Lower leg skin (tissue), 4 donors: Measurements from ENCODE around the gene GRIK4. TPM values are rescaled to one million over a fixed set of nuclear protein-coding genes. Genes with fewer than 3 reads are reported as not detected.

Experiments
- DNase-seq, 2 donors: peaks; one replicate each; pipeline ENCODE4 v3.0.0-alpha.2; 2019; ENCODE audit warnings: low spot score in 2 of 2
- H3K4me3 ChIP-seq: fragments of 200-600 bp; sonication (generic); 2 replicates; pipeline ENCODE4 v1.5.1; 2017; ENCODE audit warnings: mild to moderate bottlenecking, low read depth; ENCODE audit not compliant: poor library complexity, severe bottlenecking
- CTCF ChIP-seq, 3 donors: fragments of 450-650 bp; IDR thresholded peaks; one replicate each; pipeline ENCODE4 v1.5.1; 2016; ENCODE audit warnings: antibody characterized with exemption in 3 of 3, mild to moderate bottlenecking in 3 of 3, moderate library complexity in 2 of 3
- POLR2A ChIP-seq, 2 donors: fragments of 450-650 bp; IDR thresholded peaks; one replicate each; pipeline ENCODE4 v1.6.1; 2016 to 2017; ENCODE audit warnings: antibody characterized with exemption in 2 of 2, mild to moderate bottlenecking in 1 of 2, moderate library complexity in 1 of 2
- WGBS, 2 donors: methylation state at CpG; one replicate each; pipeline ENCODE4 v1.1.5; 2018; 5-methylcytosine and 5-hydroxymethylcytosine counted together
- intact Hi-C: fragments of 100-400 bp; cut with DNase I; formaldehyde crosslinking; loops from one replicate; pipeline ENCODE4 v1.15.0; 2023; ENCODE audit warnings: low total_unique reads
- total RNA-seq, 4 donors: library from RNA; depleted of rRNA; stranded (reverse); fragments of >200 nt; gene quantifications; one replicate each; pipeline ENCODE4 v1.1.0, GENCODE V29; 2016

The GRIK4 gene
- total RNA-seq, 4 donors from 2014 or later = 0.06 to 0.67 TPM; not detected in 2

- DNase-seq = no peak
- no peak overlapping the region for H3K4me3 ChIP-seq
- WGBS, 2 donors = 61 to 66% methylated on average over 4 of the region's 4 CpGs
- intact Hi-C loops = no loop called here
- no peak for TF ChIP-seq CTCF (IDR thresholded peaks at IDR 0.05)
- no peak for TF ChIP-seq POLR2A (IDR thresholded peaks at IDR 0.05)
These were observed 370.0 kb downstream of the GRIK4 start for GRCh38 chr11:120881596-120881995.

- intact Hi-C loops = no loop called here
- H3K4me3 ChIP-seq = no peak overlapping the region
- WGBS, 2 donors = 45 to 53% methylated on average over 7 of the region's 7 CpGs
- no peak for DNase-seq
- TF ChIP-seq CTCF (IDR thresholded peaks at IDR 0.05) (no peak), POLR2A (IDR thresholded peaks at IDR 0.05) (no peak)
These were observed 370.6 kb downstream of the GRIK4 start for GRCh38 chr11:120882175-120882574.

GRCh38 chr11:120883404-120884080, 372.0 kb downstream of the GRIK4 start:
- TF ChIP-seq POLR2A (IDR thresholded peaks at IDR 0.05) = no peak
- TF ChIP-seq CTCF (IDR thresholded peaks at IDR 0.05) = no peak
- intact Hi-C loops = no loop called here

GRCh38 chr11:120884154-120885020, 372.8 kb downstream of the GRIK4 start:
- 72 to 74% methylated on average over 19 to 20 of the region's 20 CpGs for WGBS, 2 donors
- H3K4me3 ChIP-seq = no peak overlapping the region
- TF ChIP-seq CTCF (IDR thresholded peaks at IDR 0.05) (no peak), POLR2A (IDR thresholded peaks at IDR 0.05) (no peak)
- intact Hi-C loops = no loop called here
- DNase-seq = no peak

More at GRCh38 chr11:120883404-120884080, 372.0 kb downstream of the GRIK4 start:
- DNase-seq = peak in 1 of 2 donors; percentile 19
- 16 to 21% methylated on average over 9 of the region's 9 CpGs for WGBS, 2 donors
- no peak overlapping the region for H3K4me3 ChIP-seq

- no peak for TF ChIP-seq POLR2A (IDR thresholded peaks at IDR 0.05)
- TF ChIP-seq CTCF (IDR thresholded peaks at IDR 0.05) = no peak
- H3K4me3 ChIP-seq = no peak overlapping the region
- no peak for DNase-seq
- WGBS, 2 donors = 53 to 61% methylated on average over 7 of the region's 7 CpGs
- intact Hi-C loops = no loop called here
These were observed 379.2 kb downstream of the GRIK4 start for GRCh38 chr11:120890609-120891320.
